HEK293 (cell line): Measurements from ENCODE around the gene SPRED2.

ENCODE experiments used
- CTCF ChIA-PET: fragments of 350-600 bp; formaldehyde crosslinking; extraction: SDS; loops from one replicate; lab custom pipeline; 2021; ENCODE audit warnings: antibody characterized with exemption; lab: Yijun Ruan, JAX
- POLR2A ChIA-PET: fragments of 300-600 bp; formaldehyde crosslinking; extraction: SDS; loops from one replicate; lab custom pipeline; 2020; ENCODE audit warnings: antibody characterized with exemption, inconsistent platforms; lab: Yijun Ruan, JAX
- H3K27ac ChIP-seq: fragments of 200-500 bp; sonication (Bioruptor generic); 2 replicates; pipeline ENCODE4 v1.5.1; 2014; ENCODE audit warnings: low read depth, low read length, control low read depth, inconsistent platforms; ENCODE audit errors: extremely low read depth
- H3K36me3 ChIP-seq, 2 experiments: fragments of 200-500 bp in 1 of 2; sonication (Bioruptor generic) in 1 of 2; 1 replicate in 1 of 2; 2 replicates in 1 of 2; pipeline ENCODE4 v1.5.1; 2014 to 2017; ENCODE audit warnings: inconsistent platforms in 2 of 2, low read length in 2 of 2; ENCODE audit not compliant: control insufficient read depth in 2 of 2, insufficient read depth in 1 of 2
- H3K4me1 ChIP-seq: fragments of 200-500 bp; sonication (Bioruptor generic); 2 replicates; pipeline ENCODE4 v1.5.1; 2014; ENCODE audit warnings: mild to moderate bottlenecking, low read length, inconsistent platforms; ENCODE audit not compliant: control insufficient read depth, insufficient read depth
- H3K4me3 ChIP-seq: 2 replicates; pipeline ENCODE4 v1.5.1; 2011; ENCODE audit warnings: low read depth, mild to moderate bottlenecking, control low read depth, low read length, moderate library complexity
- H3K9me3 ChIP-seq: fragments of 200-500 bp; sonication (Bioruptor generic); 2 replicates; pipeline ENCODE4 v1.5.1; 2014; ENCODE audit warnings: low read depth, low read length, inconsistent platforms; ENCODE audit not compliant: control insufficient read depth, insufficient read depth
- BCL6B ChIP-seq: fragments of 450-650 bp; formaldehyde crosslinking; IDR thresholded peaks from 2 replicates; pipeline ENCODE4 v1.5.1; 2017; ENCODE audit warnings: missing biosample characterization, missing genetic modification characterization
- EGR2 ChIP-seq: fragments of 450-650 bp; formaldehyde crosslinking; IDR thresholded peaks from 2 replicates; pipeline ENCODE4 v1.5.1; 2016; ENCODE audit warnings: low read depth, missing biosample characterization, missing genetic modification characterization
- FEZF1 ChIP-seq: fragments of 450-650 bp; formaldehyde crosslinking; IDR thresholded peaks from 2 replicates; pipeline ENCODE4 v1.5.1; 2016; ENCODE audit warnings: missing biosample characterization, missing genetic modification characterization
- HIC1 ChIP-seq: fragments of 450-650 bp; formaldehyde crosslinking; IDR thresholded peaks from 2 replicates; pipeline ENCODE4 v1.5.1; 2016; ENCODE audit warnings: missing biosample characterization, missing genetic modification characterization
- HOXD13 ChIP-seq: sonication (generic); formaldehyde crosslinking; IDR thresholded peaks from 2 replicates; pipeline ENCODE4 v1.8.0; 2022; ENCODE audit warnings: missing genetic modification reagents, borderline replicate concordance
- KLF9 ChIP-seq: fragments of 450-650 bp; formaldehyde crosslinking; IDR thresholded peaks from 2 replicates; pipeline ENCODE4 v1.5.1; 2016; ENCODE audit warnings: missing biosample characterization, missing genetic modification characterization, low read depth
- PRDM6 ChIP-seq: fragments of 450-650 bp; formaldehyde crosslinking; IDR thresholded peaks from 2 replicates; pipeline ENCODE4 v1.5.1; 2017; ENCODE audit warnings: missing biosample characterization, missing genetic modification characterization
- SCRT1 ChIP-seq: fragments of 450-650 bp; formaldehyde crosslinking; IDR thresholded peaks from 2 replicates; pipeline ENCODE4 v1.5.1; 2016; ENCODE audit warnings: missing biosample characterization, missing genetic modification characterization, borderline replicate concordance
- SCRT2 ChIP-seq: fragments of 450-650 bp; formaldehyde crosslinking; IDR thresholded peaks from 2 replicates; pipeline ENCODE4 v1.5.1; 2016; ENCODE audit warnings: missing biosample characterization, missing genetic modification characterization
- TRIM28 ChIP-seq: IDR thresholded peaks from 2 replicates; pipeline ENCODE4 v1.6.1; 2011; ENCODE audit warnings: low read length, control low read depth, borderline replicate concordance
- ZBTB17 ChIP-seq: fragments of 450-650 bp; formaldehyde crosslinking; IDR thresholded peaks from 2 replicates; pipeline ENCODE4 v1.5.1; 2016; ENCODE audit warnings: missing biosample characterization, missing genetic modification characterization
- ZBTB20 ChIP-seq: fragments of 450-650 bp; formaldehyde crosslinking; IDR thresholded peaks from 2 replicates; pipeline ENCODE4 v1.5.1; 2016; ENCODE audit warnings: missing biosample characterization, missing genetic modification characterization
- ZBTB21 ChIP-seq: fragments of 450-650 bp; formaldehyde crosslinking; IDR thresholded peaks from 2 replicates; pipeline ENCODE4 v1.5.1; 2017; ENCODE audit warnings: missing biosample characterization, missing genetic modification characterization
- ZBTB8A ChIP-seq: fragments of 450-650 bp; formaldehyde crosslinking; IDR thresholded peaks from 2 replicates; pipeline ENCODE4 v1.5.1; 2016; ENCODE audit warnings: missing biosample characterization, missing genetic modification characterization
- ZFP69B ChIP-seq: fragments of 450-650 bp; formaldehyde crosslinking; IDR thresholded peaks from 2 replicates; pipeline ENCODE4 v1.5.1; 2016; ENCODE audit warnings: missing biosample characterization, missing genetic modification characterization
- ZNF10 ChIP-seq: fragments of 450-650 bp; formaldehyde crosslinking; IDR thresholded peaks from 2 replicates; pipeline ENCODE4 v1.5.1; 2017; ENCODE audit warnings: missing biosample characterization, missing genetic modification characterization
- ZNF174 ChIP-seq: fragments of 450-650 bp; formaldehyde crosslinking; IDR thresholded peaks from 2 replicates; pipeline ENCODE4 v1.5.0; 2017; ENCODE audit warnings: missing biosample characterization, mild to moderate bottlenecking, missing genetic modification characterization
- ZNF302 ChIP-seq: fragments of 450-650 bp; formaldehyde crosslinking; IDR thresholded peaks from 2 replicates; pipeline ENCODE4 v1.5.1; 2016; ENCODE audit warnings: missing biosample characterization, missing genetic modification characterization, low read depth
- ZNF335 ChIP-seq: fragments of 450-650 bp; formaldehyde crosslinking; conservative IDR thresholded peaks from 2 replicates; pipeline ENCODE4 v1.5.1; 2016; ENCODE audit warnings: missing biosample characterization, missing genetic modification characterization
- ZNF341 ChIP-seq: fragments of 450-650 bp; formaldehyde crosslinking; IDR thresholded peaks from 2 replicates; pipeline ENCODE4; 2016; ENCODE audit warnings: low read depth, missing biosample characterization, missing genetic modification characterization
- ZNF354C ChIP-seq: fragments of 450-650 bp; formaldehyde crosslinking; IDR thresholded peaks from 2 replicates; pipeline ENCODE4 v1.5.1; 2016; ENCODE audit warnings: missing biosample characterization, missing genetic modification characterization, low read depth, borderline replicate concordance
- ZNF398 ChIP-seq: fragments of 450-650 bp; formaldehyde crosslinking; IDR thresholded peaks from 2 replicates; pipeline ENCODE4 v1.5.1; 2017; ENCODE audit warnings: missing biosample characterization, missing genetic modification characterization
- ZNF530 ChIP-seq: fragments of 450-650 bp; formaldehyde crosslinking; IDR thresholded peaks from 2 replicates; pipeline ENCODE4 v1.5.1; 2016; ENCODE audit warnings: low read depth, missing biosample characterization, missing genetic modification characterization
- ZNF626 ChIP-seq: fragments of 450-650 bp; sonication (Bioruptor Pico); formaldehyde crosslinking; IDR thresholded peaks from 2 replicates; pipeline ENCODE4 v1.5.1; 2018; ENCODE audit warnings: missing biosample characterization, missing genetic modification characterization, inconsistent platforms
- ZNF629 ChIP-seq: fragments of 450-650 bp; formaldehyde crosslinking; IDR thresholded peaks from 2 replicates; pipeline ENCODE4 v1.5.1; 2017; ENCODE audit warnings: missing biosample characterization, missing genetic modification characterization
- ZNF658 ChIP-seq: fragments of 450-650 bp; formaldehyde crosslinking; IDR thresholded peaks from 2 replicates; pipeline ENCODE4; 2016; ENCODE audit warnings: missing biosample characterization, missing genetic modification characterization
- ZNF707 ChIP-seq: fragments of 450-650 bp; formaldehyde crosslinking; IDR thresholded peaks from 2 replicates; pipeline ENCODE4 v1.5.1; 2016; ENCODE audit warnings: missing biosample characterization, missing genetic modification characterization
- ZNF791 ChIP-seq: fragments of 450-650 bp; formaldehyde crosslinking; IDR thresholded peaks from 2 replicates; pipeline ENCODE4 v1.5.1; 2016; ENCODE audit warnings: missing biosample characterization, missing genetic modification characterization

Gene SPRED2

GRCh38 chr2:65373365-65373918 is 59.0 kb downstream of the SPRED2 start (continued):
- TF ChIP-seq SCRT1 (tag by site-specific recombination) (no peak), ZNF10 (tag by site-specific recombination) (no peak), HIC1 (no peak), FEZF1 (tag by site-specific recombination) (0 out of 2 replicates have a peak, but pooled peaks have one; percentile 8), SCRT2 (tag by site-specific recombination) (no peak), ZBTB21 (tag by site-specific recombination) (no peak), HOXD13 (CRISPR knock-in tag) (no peak), ZNF530 (tag by site-specific recombination) (no peak), ZNF341 (peak; percentile 35), TRIM28 (peak; percentile 42; the same call in 1 of the 2 replicates), ZBTB17 (no peak), ZNF354C (tag by site-specific recombination) (no peak), PRDM6 (tag by site-specific recombination) (peak; percentile 86), ZBTB8A (tag by site-specific recombination) (no peak), ZNF629 (tag by site-specific recombination) (peak; percentile 46; the same call in 1 of the 2 replicates), ZNF398 (tag by site-specific recombination) (no peak), ZBTB20 (tag by site-specific recombination) (no peak)
- TF ChIP-seq, all 188 proteins: peak for 10

- no peaks in the 10 kb centered on the region for H3K9me3 ChIP-seq
- ChIA-PET POLR2A (interaction anchor here (1.0 kb wide), 1 partner anchor 13 kb away, joined by 3 read pairs; no protein-coding TSS in a partner anchor), CTCF (interaction anchor here (0.9 to 1.1 kb wide), 2 partner anchors 9 to 10 kb away, joined by 4 to 5 read pairs; no protein-coding TSS in a partner anchor)
- H3K4me3 ChIP-seq: no peak overlapping the region
- H3K27ac ChIP-seq: no peak overlapping the region
- peaks cover 42% of the 10 kb centered on the region for H3K4me1 ChIP-seq
- H3K36me3 ChIP-seq: no peaks in the 10 kb centered on the region
- no peak for TF ChIP-seq KLF9 (tag by site-specific recombination)
Observed at GRCh38 chr2:65372619-65373018, 59.8 kb downstream of the SPRED2 start.

- CTCF ChIA-PET: interaction anchor here (1.1 kb wide), 1 partner anchor 51 kb away, joined by 3 read pairs; no protein-coding TSS in a partner anchor
Observed at GRCh38 chr2:65371074-65371434, 61.3 kb downstream of the SPRED2 start.

More at GRCh38 chr2:65371074-65371434, 61.3 kb downstream of the SPRED2 start:
- Histone ChIP-seq H3K4me1 (peaks cover 53% of the 10 kb centered on the region), H3K9me3 (no peaks in the 10 kb centered on the region), H3K27ac (peak overlapping the region; percentile 3; the same call in 1 of the 2 replicates), H3K36me3 (no peaks in the 10 kb centered on the region), H3K4me3 (no peak overlapping the region)
- TF ChIP-seq ZNF658 (no peak), EGR2 (tag by site-specific recombination) (no peak), ZNF707 (no peak), ZNF791 (tag by site-specific recombination) (no peak), ZNF302 (tag by site-specific recombination) (no peak), ZNF626 (tag by site-specific recombination) (no peak), ZNF335 (peak; percentile 35; the same call in 1 of the 2 replicates), ZFP69B (no peak), ZNF174 (tag by site-specific recombination) (no peak), SCRT2 (tag by site-specific recombination) (0 out of 2 replicates have a peak, but pooled peaks have one; percentile 3), BCL6B (tag by site-specific recombination) (no peak), ZNF341 (no peak)
- POLR2A ChIA-PET: no interaction called here
